ENCODE data around the gene RNU4-1.

GRCh38 chr12:120257041-120257821 is 35.8 kb downstream of the RNU4-1 start:
- no peak for TF ChIP-seq YY1 (tag by site-specific recombination; IDR thresholded peaks at IDR 0.05)
- TF ChIP-seq, protein P1, sequence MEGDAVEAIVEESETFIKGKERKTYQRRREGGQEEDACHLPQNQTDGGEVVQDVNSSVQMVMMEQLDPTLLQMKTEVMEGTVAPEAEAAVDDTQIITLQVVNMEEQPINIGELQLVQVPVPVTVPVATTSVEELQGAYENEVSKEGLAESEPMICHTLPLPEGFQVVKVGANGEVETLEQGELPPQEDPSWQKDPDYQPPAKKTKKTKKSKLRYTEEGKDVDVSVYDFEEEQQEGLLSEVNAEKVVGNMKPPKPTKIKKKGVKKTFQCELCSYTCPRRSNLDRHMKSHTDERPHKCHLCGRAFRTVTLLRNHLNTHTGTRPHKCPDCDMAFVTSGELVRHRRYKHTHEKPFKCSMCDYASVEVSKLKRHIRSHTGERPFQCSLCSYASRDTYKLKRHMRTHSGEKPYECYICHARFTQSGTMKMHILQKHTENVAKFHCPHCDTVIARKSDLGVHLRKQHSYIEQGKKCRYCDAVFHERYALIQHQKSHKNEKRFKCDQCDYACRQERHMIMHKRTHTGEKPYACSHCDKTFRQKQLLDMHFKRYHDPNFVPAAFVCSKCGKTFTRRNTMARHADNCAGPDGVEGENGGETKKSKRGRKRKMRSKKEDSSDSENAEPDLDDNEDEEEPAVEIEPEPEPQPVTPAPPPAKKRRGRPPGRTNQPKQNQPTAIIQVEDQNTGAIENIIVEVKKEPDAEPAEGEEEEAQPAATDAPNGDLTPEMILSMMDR (tag by site-specific recombination; IDR thresholded peaks at IDR 0.05) = 0 out of 2 replicates have a peak, but pooled peaks have one; percentile 11
- no peak for TF ChIP-seq BCL11A (tag by site-specific recombination; IDR thresholded peaks at IDR 0.05; ENCODE audit: low read depth)
- TF ChIP-seq RBAK (tag by site-specific recombination; IDR thresholded peaks at IDR 0.05) = no peak
- TF ChIP-seq WT1 (tag by site-specific recombination; IDR thresholded peaks at IDR 0.05) = no peak
- no peak for TF ChIP-seq ZNF138 (tag by site-specific recombination; IDR thresholded peaks at IDR 0.05; ENCODE audit: borderline replicate concordance)
- TF ChIP-seq MZF1 (tag by site-specific recombination; IDR thresholded peaks at IDR 0.05; ENCODE audit: borderline replicate concordance) = no peak
- no peak for TF ChIP-seq ZNF449 (tag by site-specific recombination; IDR thresholded peaks at IDR 0.05)
- TF ChIP-seq REST (tag by site-specific recombination; IDR thresholded peaks at IDR 0.05) = no peak
